Lower lobe of right lung (tissue), 2 donors: Measurements from ENCODE around the gene FLG. TPM values are rescaled to one million over a fixed set of nuclear protein-coding genes. Genes with fewer than 3 reads are reported as not detected.
"Not testable (repeated sequence)": the region's sequence is repeated elsewhere in the genome, so short reads cannot be mapped to it uniquely, and the experiment has no call there.

Experiments
- ATAC-seq, 2 donors: fragments of 200-7000 bp; cut with Tn5 transposase; one replicate each; pipeline ENCODE4 v1.9.1; 2020 to 2022; ENCODE audit warnings: mild to moderate bottlenecking in 2 of 2, moderate library complexity in 2 of 2
- DNase-seq: peaks from one replicate; pipeline ENCODE4 v3.0.0-alpha.2; 2020
- H3K27ac ChIP-seq: fragments of 200-600 bp; one replicate; pipeline ENCODE4 v1.8.0; 2022
- H3K27me3 ChIP-seq: fragments of 200-600 bp; one replicate; pipeline ENCODE4 v1.8.0; 2022; ENCODE audit warnings: low read depth
- H3K36me3 ChIP-seq: fragments of 200-600 bp; one replicate; pipeline ENCODE4 v1.8.0; 2022; ENCODE audit warnings: mild to moderate bottlenecking
- H3K4me1 ChIP-seq: fragments of 200-600 bp; one replicate; pipeline ENCODE4 v1.8.0; 2022
- H3K4me3 ChIP-seq: fragments of 200-600 bp; one replicate; pipeline ENCODE4 v1.8.0; 2022; ENCODE audit warnings: mild to moderate bottlenecking
- H3K9me3 ChIP-seq: fragments of 200-600 bp; one replicate; pipeline ENCODE4 v1.8.0; 2022
- intact Hi-C: fragments of 100-400 bp; cut with DNase I; formaldehyde crosslinking; loops from one replicate; pipeline ENCODE4 v1.11.0; 2022
- total RNA-seq: library from RNA; stranded (reverse); fragmentation: NEBNext Ultra II Directional; extraction: Animal tissue kit (Norgen Biotek cat#: 25700); gene quantifications from one replicate; pipeline ENCODE4 v1.2.1, GENCODE V29; 2021
- donor health status: DM: no; HTN: yes; CAD: no; lungs with severe emphysema.

FLG gene
- total RNA-seq, 1 donor from 2014 or later = not detected

- H3K4me3 ChIP-seq = not testable (repeated sequence)
Measured at GRCh38 chr1:152306123-152306522, 18.9 kb downstream of the FLG start.

GRCh38 chr1:152304773-152305172 is 20.3 kb downstream of the FLG start:
- intact Hi-C loops, H3K27ac ChIP-seq, H3K36me3 ChIP-seq, H3K27me3 ChIP-seq, H3K4me3 ChIP-seq, DNase-seq, H3K4me1 ChIP-seq, H3K9me3 ChIP-seq, ATAC-seq: not testable (repeated sequence)

More at GRCh38 chr1:152306123-152306522, 18.9 kb downstream of the FLG start:
- H3K4me1 ChIP-seq, H3K36me3 ChIP-seq, H3K27me3 ChIP-seq, H3K9me3 ChIP-seq, H3K27ac ChIP-seq, ATAC-seq, DNase-seq, intact Hi-C loops: not testable (repeated sequence)

- H3K9me3 ChIP-seq, H3K27me3 ChIP-seq, H3K4me3 ChIP-seq, H3K4me1 ChIP-seq, DNase-seq, ATAC-seq, H3K36me3 ChIP-seq, H3K27ac ChIP-seq, intact Hi-C loops: not testable (repeated sequence)
Measured at GRCh38 chr1:152303139-152303872, 21.7 kb downstream of the FLG start.

- intact Hi-C loops, ATAC-seq, H3K4me1 ChIP-seq, H3K36me3 ChIP-seq, H3K4me3 ChIP-seq, H3K27me3 ChIP-seq, H3K27ac ChIP-seq, DNase-seq, H3K9me3 ChIP-seq: not testable (repeated sequence)
Measured at GRCh38 chr1:152256394-152256793, 68.6 kb downstream of the FLG start.

Other genes with a start within 250 kb of the FLG start
- gene TCHHL1, start 236.2 kb downstream of the FLG start, total RNA-seq = not detected
- gene TCHH, start 209.8 kb downstream of the FLG start, total RNA-seq = 0.15 TPM
- not detected for gene RPTN, start 166.0 kb downstream of the FLG start, total RNA-seq
- gene HRNR, start 101.0 kb downstream of the FLG start, total RNA-seq = not detected
- not detected for gene FLG2, start 34.8 kb upstream of the FLG start, total RNA-seq
- not detected for gene CRNN, start 89.0 kb upstream of the FLG start, total RNA-seq
- gene LCE5A, start 185.6 kb upstream of the FLG start, total RNA-seq = not detected
- not detected for gene CRCT1, start 189.2 kb upstream of the FLG start, total RNA-seq
- gene LCE3E, start 241.5 kb upstream of the FLG start, total RNA-seq = not detected